Measurements from ENCODE around the gene ZNF708. TPM values are rescaled to one million over a fixed set of nuclear protein-coding genes. Genes with fewer than 3 reads are reported as not detected.

The ZNF708 gene
- total and polyA plus RNA-seq, 2 of the 13 experiments (the other 11 are each of a cell fraction or from before 2014, with no cell fraction given) = 1.8 to 5.2 TPM

GRCh38 chr19:21328885-21329605, at the start of gene ZNF708 (continued):
- no peak for TF ChIP-seq ZUFSP (CRISPR knock-in tag; IDR thresholded peaks at IDR 0.05; ENCODE audit: borderline replicate concordance)
- TF ChIP-seq NBN (conservative IDR thresholded peaks at IDR 0.05) = no peak
- no peak for TF ChIP-seq PCBP1 (IDR thresholded peaks at IDR 0.05; ENCODE audit: borderline replicate concordance, low read depth, low read length)
- TF ChIP-seq ZNF550 (CRISPR knock-in tag; IDR thresholded peaks at IDR 0.05; ENCODE audit: borderline replicate concordance) = no peak
- no peak for TF ChIP-seq ZNF75D (CRISPR knock-in tag; IDR thresholded peaks at IDR 0.05; ENCODE audit: borderline replicate concordance)
- TF ChIP-seq BORCS8-MEF2B (CRISPR knock-in tag; IDR thresholded peaks at IDR 0.05) = peak; percentile 42; the same call in 1 of the 2 replicates
- TF ChIP-seq NFYC (CRISPR knock-in tag; IDR thresholded peaks at IDR 0.05) = peak; percentile 78
- no peak for TF ChIP-seq HNF4G (IDR thresholded peaks at IDR 0.05; ENCODE audit: borderline replicate concordance, low read depth, low read length)
- no peak for TF ChIP-seq HNF4G (CRISPR knock-in tag; IDR thresholded peaks at IDR 0.05; ENCODE audit: borderline replicate concordance, low read depth)
- peak; percentile 92 for TF ChIP-seq ZFX (CRISPR knock-in tag; IDR thresholded peaks at IDR 0.05; ENCODE audit: low read depth)
- TF ChIP-seq SETDB1 (CRISPR knock-in tag; IDR thresholded peaks at IDR 0.05; ENCODE audit: borderline replicate concordance) = no peak
- TF ChIP-seq ZFP36 (IDR thresholded peaks at IDR 0.05; ENCODE audit: borderline replicate concordance, low read depth, low read length, partially characterized antibody) = no peak
- TF ChIP-seq ZNF281 (CRISPR knock-in tag; IDR thresholded peaks at IDR 0.05; ENCODE audit: borderline replicate concordance) = no peak
- no peak for TF ChIP-seq RERE (CRISPR knock-in tag; IDR thresholded peaks at IDR 0.05; ENCODE audit: low read depth)
- TF ChIP-seq SOX13 (IDR thresholded peaks at IDR 0.05) = no peak
- TF ChIP-seq SOX13 (CRISPR knock-in tag; conservative IDR thresholded peaks at IDR 0.05 in 1 of 2, IDR thresholded peaks at IDR 0.05 in 1 of 2) = peak in 1 of 2 experiments; percentile 9; a peak in 1 of 4 replicates
